ENCODE measurements around the gene CEP85.

CEP85 gene

GRCh38 chr1:26233903-26234643 lies at the start of gene CEP85:
Gene CEP85 (plus strand): TSS chr1:26234200. CDS start chr1:26239784, 5,584 bp downstream.
- DNase-seq, result peak; percentile 97

GRCh38 chr1:26184883-26185282 lies 49.1 kb upstream of the CEP85 start:
- no peak for DNase-seq

DNA sequence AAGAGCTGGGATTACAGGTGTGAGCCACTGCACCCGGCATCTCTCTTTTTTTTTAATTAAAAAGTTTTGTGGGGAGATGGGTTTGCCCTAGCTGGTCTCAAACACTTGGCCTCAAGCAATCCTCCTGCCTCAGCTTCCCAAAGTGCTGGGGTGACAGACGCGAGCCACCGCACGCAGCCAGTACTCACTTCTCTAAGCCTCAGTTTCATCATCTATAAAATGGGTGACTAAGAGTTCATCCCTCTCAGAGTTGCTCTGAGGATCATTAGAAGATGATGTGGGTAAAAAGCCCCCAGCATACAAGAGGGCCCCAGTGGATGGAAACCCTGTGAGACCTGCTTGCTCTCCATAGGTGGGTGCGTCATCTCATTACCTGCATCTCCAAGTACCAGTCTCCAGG lies 46.1 kb upstream of the CEP85 start:
- no peak for DNase-seq

DNA sequence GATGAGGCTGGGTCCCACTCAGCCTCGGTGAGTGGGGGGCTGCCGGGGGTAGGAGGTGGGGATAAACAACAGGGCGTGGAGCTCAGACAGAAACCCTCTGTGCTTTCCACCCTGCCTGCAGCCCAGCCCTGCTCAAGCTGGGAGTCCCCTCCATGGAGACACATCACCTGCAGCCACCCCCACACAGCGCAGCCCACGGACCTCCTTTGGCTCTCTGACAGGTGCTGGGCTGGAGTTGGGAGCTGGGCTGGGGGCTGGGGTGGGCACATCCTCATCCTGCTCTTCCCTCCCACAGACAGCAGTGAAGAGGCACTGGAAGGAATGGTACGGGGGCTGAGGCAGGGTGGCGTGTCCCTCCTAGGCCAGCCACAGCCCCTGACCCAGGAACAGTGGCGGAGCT lies 45.5 kb upstream of the CEP85 start:
- DNase-seq, result no peak

GRCh38 chr1:26189331-26189730 lies 44.7 kb upstream of the CEP85 start:
- DNase-seq, result no peak

DNA sequence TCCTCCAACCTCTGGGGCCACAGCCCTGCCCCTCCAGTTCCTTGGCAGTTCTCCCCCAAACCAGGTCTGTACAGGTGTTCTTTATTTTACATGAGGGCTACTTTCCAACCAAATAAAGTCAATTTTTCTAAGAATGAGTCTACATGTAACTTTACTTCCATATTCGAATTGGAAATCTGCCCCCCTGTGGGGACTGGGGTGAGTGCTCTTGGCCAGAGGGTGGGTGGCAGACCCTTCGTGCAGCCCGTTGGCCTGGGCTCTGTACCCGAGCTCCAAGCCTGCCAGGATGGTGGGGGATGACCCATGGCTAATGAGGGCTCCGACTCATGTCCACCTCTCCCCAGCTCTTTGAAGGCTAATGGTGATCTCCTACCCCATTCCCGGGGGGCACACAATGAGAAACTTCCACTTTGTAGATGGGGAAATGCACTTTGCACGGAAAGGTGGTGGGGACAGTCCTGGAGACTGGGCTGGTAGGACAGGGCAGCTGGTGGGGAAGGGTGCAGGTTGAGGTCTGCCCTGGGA lies 44.2 kb upstream of the CEP85 start:
- no peak for DNase-seq

DNA sequence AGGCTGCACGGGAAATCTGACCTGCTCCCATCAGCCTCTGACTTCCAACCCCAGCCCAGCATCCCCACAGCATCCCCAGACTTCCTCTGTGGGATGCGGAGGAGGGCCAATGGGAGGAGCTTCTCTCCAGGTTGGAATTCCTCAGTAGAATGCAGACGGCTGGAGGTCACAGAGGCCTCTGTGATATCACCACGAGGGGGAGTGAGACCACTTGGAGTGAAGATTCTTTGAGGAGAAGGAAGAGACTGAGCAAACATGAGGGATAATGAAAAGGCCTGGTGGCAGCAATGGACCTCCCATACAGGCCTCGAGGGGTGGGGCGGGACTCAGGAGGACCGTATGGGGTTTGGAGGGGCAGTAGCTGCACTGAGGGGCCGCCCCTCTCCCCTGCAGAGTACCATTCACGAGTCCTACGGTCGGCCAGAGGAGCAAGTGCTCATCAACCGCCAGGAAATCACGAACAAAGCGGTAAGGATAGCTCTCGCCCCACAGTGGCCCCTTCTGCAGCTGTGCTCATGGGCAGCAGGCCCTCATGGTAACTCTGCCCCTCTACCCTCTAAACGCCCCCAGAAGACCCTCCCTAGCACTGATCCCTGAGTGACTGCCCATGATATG lies 43.5 kb upstream of the CEP85 start, which contains the start of gene CATSPER4:
CATSPER4 (plus strand) TSS at position 230 of the 615 bp plus-strand sequence; CDS start at position 256, 26 bp downstream.
- no peak for DNase-seq

GRCh38 chr1:26191739-26192138 lies 42.3 kb upstream of the CEP85 start:
- DNase-seq, result no peak

DNA sequence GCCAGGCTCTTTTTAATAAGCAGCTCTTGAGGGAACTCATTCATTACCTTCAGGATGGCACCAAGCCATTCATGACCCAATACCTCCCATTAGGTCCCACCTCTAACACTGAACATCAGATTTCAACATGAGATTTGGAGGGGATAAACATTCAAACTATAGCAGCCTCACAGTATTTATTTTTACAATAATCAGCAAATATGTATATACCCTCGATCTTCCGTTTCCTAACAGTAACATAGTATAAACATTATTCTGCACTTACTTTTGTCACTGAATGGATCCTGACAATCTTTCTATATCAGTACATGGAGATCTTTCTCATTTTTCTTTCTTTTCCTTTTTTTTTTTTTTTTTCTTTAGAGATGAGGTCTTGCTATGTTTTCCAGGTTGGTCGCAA lies 38.2 kb upstream of the CEP85 start:
- DNase-seq, result no peak

- DNase-seq, result no peak
Measured at GRCh38 chr1:26197301-26197700, 36.7 kb upstream of the CEP85 start.

- DNase-seq, result no peak
Measured at GRCh38 chr1:26197813-26198212, 36.2 kb upstream of the CEP85 start.

- no peak for DNase-seq
Measured at GRCh38 chr1:26200413-26200812, 33.6 kb upstream of the CEP85 start.

GRCh38 chr1:26203642-26204318 lies 30.2 kb upstream of the CEP85 start:
- DNase-seq, result no peak

- DNase-seq, result no peak
Measured at GRCh38 chr1:26210147-26210870, 23.7 kb upstream of the CEP85 start.

DNA sequence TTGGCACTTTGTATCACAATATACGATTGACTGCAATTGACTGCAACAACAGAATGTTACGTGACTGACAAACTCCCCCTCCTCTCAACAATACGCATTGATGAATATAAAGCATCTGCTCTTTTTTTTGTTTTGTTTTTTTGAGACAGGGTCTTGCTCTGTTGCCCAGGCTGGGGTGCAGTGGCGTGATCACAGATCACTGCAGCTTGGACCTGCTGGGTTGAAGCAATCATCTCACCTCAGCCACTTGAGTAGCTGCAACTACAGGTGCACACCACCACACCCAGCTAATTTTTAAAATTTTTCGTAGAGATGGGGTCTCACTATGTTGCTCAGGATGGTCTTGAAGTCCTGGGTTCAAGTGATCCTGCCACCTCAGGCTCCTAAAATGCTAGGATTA lies 21.3 kb upstream of the CEP85 start:
- no peak for DNase-seq

DNA sequence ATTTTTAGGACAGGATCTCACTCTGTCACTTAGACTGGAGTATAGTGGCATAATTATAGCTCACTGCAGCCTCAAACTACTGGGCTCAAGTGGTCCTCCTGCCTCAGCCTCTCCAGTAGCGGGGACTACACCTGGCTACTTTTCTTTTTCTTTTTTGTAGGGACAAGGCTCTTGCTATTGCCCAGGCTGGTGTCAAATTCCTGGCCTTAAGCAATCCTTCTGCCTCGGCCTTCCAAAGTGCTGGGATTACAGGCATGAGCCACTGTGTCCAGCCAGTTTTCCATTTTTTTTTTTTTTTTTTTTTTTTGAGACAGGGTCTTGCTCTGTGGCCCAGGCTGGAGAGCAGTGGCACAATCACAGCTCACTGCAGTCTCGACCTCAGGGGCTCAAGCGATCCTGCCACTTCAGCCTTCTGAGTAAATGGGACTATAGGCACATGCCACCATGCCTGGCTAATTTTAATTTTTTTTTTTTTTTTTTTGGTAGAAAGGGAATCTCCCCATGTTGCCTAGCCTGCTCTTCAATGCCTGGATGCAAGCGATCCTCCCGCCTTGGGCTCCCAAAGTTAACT lies 20.6 kb upstream of the CEP85 start:
- DNase-seq, result no peak

GRCh38 chr1:26215246-26215645 lies 18.8 kb upstream of the CEP85 start:
- no peak for DNase-seq

DNA sequence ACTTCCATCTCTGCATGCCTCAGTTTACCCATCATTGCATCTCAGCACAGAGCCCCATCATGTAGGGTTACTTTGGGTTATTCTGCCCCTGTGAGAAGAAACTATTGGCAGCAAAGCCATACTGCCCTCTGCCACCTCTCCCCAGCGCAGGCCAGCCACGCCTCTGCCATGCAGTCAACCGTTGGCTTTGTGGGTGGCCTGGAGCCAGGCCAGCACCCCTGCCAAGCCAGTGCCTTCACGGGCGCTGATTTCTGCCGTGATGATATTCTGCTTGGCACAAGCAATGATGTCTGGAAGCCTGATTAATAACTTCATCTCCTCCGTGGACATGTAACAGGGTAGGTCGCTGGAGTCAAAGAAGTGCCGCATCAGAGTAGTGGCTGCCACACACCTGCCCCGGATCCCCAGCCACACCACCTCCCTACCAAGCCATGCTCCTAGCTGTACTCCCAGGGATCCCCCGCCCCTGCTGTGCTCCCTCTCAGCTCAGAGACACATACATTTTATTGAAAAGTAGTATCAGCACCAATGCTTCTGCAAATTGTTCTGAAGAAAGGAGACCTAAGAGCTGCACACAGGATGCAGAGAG lies 15.0 kb upstream of the CEP85 start:
- no peak for DNase-seq

DNA sequence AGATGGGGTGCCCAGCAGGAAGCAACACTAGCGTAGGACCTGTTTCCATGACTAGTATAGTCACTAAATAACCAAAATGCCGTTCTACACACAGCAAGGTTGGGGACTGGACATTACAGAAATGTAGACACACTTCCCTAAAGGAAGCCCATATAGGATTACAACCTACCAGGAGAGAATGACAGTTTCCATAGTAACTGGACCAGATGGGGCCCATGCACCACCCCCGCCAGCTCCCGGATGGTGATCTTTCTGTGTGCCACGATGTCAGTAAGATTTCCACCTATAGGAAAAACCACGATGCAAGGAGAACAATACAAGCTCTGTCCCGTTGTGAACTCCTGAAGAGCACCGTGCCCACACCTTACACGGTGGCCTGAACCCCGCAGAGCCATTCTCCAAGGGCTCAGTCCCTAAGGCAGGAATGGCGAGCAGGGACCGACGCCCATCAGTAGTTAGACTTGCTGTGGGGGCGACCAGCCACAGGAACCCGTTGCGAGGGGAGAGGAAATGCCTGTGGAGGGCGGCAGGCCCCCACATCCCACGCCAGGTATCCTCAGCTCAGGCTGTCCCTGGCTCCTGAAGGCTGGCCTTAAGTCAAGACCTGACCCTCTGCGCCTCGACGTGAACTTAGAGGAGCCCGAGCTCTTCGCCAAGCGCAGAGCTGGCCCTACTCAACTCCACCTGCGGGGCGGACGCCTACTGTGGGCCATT lies 13.6 kb upstream of the CEP85 start:
- no peak for DNase-seq

DNA sequence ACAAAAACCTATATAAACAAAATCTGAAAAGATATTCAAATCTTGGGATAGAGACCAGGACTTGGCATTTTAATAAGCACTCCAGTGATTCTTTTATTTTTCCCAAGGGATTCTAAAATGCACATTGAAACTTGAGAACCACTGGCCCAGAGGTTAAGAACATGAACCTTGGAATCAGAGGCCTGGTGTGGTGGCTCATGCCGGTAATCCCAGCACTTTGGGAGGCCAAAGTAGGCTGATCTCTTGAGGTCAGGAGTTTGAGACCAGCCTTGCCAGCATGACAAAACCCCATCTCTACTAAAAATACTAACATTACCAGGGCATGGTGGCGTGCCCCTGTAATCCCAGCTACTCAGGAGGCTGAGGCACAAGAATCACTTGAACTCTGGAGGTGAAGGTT lies 12.9 kb upstream of the CEP85 start:
- no peak for DNase-seq

- DNase-seq, result no peak
Measured at GRCh38 chr1:26224606-26225005, 9.4 kb upstream of the CEP85 start.

Data from activated effector memory CD4-positive, alpha-beta T cell treated with Interleukin-2 at 50 U/mL for 16 hours (primary cell).